ENCODE measurements around the gene PRR5L.

GRCh38 chr11:36341915-36342314, 45.8 kb downstream of the PRR5L start:
- TF ChIP-seq POLR2A (IDR thresholded peaks at IDR 0.05) (no peak), CTCF (IDR thresholded peaks at IDR 0.05) (no peak)
